K562 (cell line): ENCODE measurements around the gene KPNA3. TPM values are rescaled to one million over a fixed set of nuclear protein-coding genes. Genes with fewer than 3 reads are reported as not detected.
A peak's percentile ranks its signal among the peaks of the same experiment; 100 is the strongest.

ENCODE experiments used
- CEBPB ChIP-seq: fragments of 450-650 bp; IDR thresholded peaks from 2 replicates; pipeline ENCODE4 v1.6.1; 2016; ENCODE audit warnings: missing genetic modification characterization, missing compliant biosample characterization
- CXXC5 ChIP-seq: fragments of 250-450 bp; sonication (Bioruptor Pico); IDR thresholded peaks from 2 replicates; pipeline ENCODE4 v1.8.0; 2022; ENCODE audit warnings: inconsistent platforms, mild to moderate bottlenecking, moderate library complexity
- EP400 ChIP-seq: fragments of 450-650 bp; IDR thresholded peaks from 2 replicates; pipeline ENCODE4 v1.6.1; 2017; ENCODE audit warnings: antibody characterized with exemption, mild to moderate bottlenecking, moderate library complexity
- FOXK2 ChIP-seq, 2 experiments: fragments of 450-650 bp; IDR thresholded peaks in 1 of 2; conservative IDR thresholded peaks in 1 of 2; 2 replicates each; pipeline ENCODE4 v1.6.1; 2016; ENCODE audit warnings: low read depth in 2 of 2, mild to moderate bottlenecking in 1 of 2
- REST ChIP-seq, 2 experiments: fragments of 450-650 bp; formaldehyde crosslinking in 1 of 2; IDR thresholded peaks; 2 replicates each; pipeline versions ENCODE4 v1.4.0 to v1.6.1; 2014 to 2020; ENCODE audit warnings: mild to moderate bottlenecking in 2 of 2, borderline replicate concordance in 1 of 2, low read depth in 1 of 2
- TEAD2 ChIP-seq: fragments of 450-650 bp; IDR thresholded peaks from 2 replicates; pipeline ENCODE4 v1.6.1; 2016; ENCODE audit warnings: missing genetic modification characterization, control low read depth, missing compliant biosample characterization
- ZNF263 ChIP-seq: sonication (generic); formaldehyde crosslinking; IDR thresholded peaks from 2 replicates; pipeline ENCODE4 v1.8.0; 2022; ENCODE audit warnings: mild to moderate bottlenecking, missing genetic modification reagents, borderline replicate concordance
- polyA plus RNA-seq, 8 experiments: library from polyadenylated mRNA; depleted of rRNA in 4 of 8; stranded (reverse) in 5 of 8; unstranded in 3 of 8; fragments of >200 nt; fragmentation: Nextera tagmentation in 2 of 8; fragmentation: Illumina TruSeq in 1 of 8; extraction: Ambion mirVana in 2 of 8; extraction: Trizol in 1 of 8; gene quantifications; 2 replicates each; pipeline versions ENCODE4 v1.2.1 to v1.2.3, GENCODE V29; 2011 to 2014; ENCODE audit warnings: inconsistent platforms in 1 of 8, missing spikeins in 1 of 8
- total RNA-seq, 7 experiments: library from RNA; depleted of rRNA in 6 of 7; stranded (reverse); fragments of >200 nt in 6 of 7; fragmentation: Illumina TruSeq in 2 of 7; extraction: Trizol in 2 of 7; gene quantifications; 2 replicates each; pipeline versions ENCODE4 v1.2.1 to v1.2.3, GENCODE V29; 2011 to 2021; ENCODE audit warnings: low replicate concordance in 1 of 7
- TF ChIP-seq, protein P1 (sequence below): IDR thresholded peaks from 2 replicates; pipeline ENCODE4 v1.6.1; 2012; ENCODE audit warnings: low read depth, low read length, improper control_type of control experiment, borderline replicate concordance
- TF ChIP-seq, protein P2 (sequence below): fragments of 450-650 bp; IDR thresholded peaks from 2 replicates; pipeline ENCODE4 v1.6.1; 2017; ENCODE audit warnings: antibody characterized with exemption, mild to moderate bottlenecking

The KPNA3 gene
- total and polyA plus RNA-seq, 9 of the 15 experiments (the other 6 are each of a cell fraction or from before 2014, with no cell fraction given): 8.5 to 23.4 (median 15.7) TPM

DNA sequence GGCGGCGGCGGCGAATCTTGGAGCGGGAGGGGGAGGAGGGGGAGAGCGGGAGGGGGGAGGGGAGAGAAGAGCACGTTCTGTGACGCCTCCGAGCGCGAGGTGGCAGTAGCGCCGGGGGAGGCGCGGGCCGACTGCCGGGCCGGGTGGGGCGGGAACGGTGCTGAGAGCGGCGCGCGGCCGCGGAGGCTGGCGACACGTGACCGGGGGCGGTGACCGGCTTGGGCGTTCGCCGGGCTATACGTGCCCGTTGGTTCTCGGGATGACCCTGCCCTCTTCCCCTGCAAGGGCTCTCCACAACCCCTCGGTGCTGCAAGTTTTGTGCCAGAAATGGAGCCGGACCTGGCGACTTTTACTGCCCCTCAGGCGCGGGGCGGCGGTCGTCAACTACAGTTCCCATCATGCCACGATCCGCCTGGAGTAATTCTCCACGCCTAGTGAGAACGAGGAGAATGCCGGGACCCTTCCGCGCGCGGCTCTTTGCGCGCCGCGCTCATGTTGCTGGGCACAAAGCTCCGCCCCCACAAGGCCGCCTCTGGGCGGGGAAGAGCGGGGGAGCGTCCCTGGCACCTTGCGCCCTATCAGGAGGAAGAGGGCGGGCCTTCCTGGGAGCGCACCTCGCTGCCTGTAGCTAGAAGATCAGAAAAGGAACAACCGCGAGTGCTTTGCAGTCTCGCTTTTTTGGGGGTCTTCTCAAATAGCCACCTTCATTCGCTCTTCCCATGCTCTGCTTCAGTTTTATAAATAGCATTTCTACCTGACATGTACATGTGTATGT, at the start of gene KPNA3 (continued):
- TF ChIP-seq CXXC5 (CRISPR knock-in tag) (peak; percentile 84), TEAD2 (no peak), CEBPB (tag) (no peak), FOXK2 (conservative IDR thresholded peaks at IDR 0.05 in 1 of 2, IDR thresholded peaks at IDR 0.05 in 1 of 2; ENCODE audit: low read depth in 2 of 2) (peak in 1 of 2 experiments; percentile 56; a peak in 2 of 4 replicates), REST (IDR thresholded peaks at IDR 0.05; ENCODE audit: borderline replicate concordance) (peak; percentile 50), REST (CRISPR knock-in tag; IDR thresholded peaks at IDR 0.05; ENCODE audit: low read depth) (no peak), EP400 (peak; percentile 82), ZNF263 (CRISPR knock-in tag) (0 out of 2 replicates have a peak, but pooled peaks have one; percentile 26)
- TF ChIP-seq, protein P1, sequence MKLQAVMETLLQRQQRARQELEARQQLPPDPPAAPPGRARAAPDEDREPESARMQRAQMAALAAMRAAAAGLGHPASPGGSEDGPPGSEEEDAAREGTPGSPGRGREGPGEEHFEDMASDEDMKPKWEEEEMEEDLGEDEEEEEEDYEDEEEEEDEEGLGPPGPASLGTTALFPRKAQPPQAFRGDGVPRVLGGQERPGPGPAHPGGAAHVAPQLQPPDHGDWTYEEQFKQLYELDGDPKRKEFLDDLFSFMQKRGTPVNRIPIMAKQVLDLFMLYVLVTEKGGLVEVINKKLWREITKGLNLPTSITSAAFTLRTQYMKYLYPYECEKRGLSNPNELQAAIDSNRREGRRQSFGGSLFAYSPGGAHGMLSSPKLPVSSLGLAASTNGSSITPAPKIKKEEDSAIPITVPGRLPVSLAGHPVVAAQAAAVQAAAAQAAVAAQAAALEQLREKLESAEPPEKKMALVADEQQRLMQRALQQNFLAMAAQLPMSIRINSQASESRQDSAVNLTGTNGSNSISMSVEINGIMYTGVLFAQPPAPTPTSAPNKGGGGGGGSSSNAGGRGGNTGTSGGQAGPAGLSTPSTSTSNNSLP: no peak
- TF ChIP-seq, protein P2, sequence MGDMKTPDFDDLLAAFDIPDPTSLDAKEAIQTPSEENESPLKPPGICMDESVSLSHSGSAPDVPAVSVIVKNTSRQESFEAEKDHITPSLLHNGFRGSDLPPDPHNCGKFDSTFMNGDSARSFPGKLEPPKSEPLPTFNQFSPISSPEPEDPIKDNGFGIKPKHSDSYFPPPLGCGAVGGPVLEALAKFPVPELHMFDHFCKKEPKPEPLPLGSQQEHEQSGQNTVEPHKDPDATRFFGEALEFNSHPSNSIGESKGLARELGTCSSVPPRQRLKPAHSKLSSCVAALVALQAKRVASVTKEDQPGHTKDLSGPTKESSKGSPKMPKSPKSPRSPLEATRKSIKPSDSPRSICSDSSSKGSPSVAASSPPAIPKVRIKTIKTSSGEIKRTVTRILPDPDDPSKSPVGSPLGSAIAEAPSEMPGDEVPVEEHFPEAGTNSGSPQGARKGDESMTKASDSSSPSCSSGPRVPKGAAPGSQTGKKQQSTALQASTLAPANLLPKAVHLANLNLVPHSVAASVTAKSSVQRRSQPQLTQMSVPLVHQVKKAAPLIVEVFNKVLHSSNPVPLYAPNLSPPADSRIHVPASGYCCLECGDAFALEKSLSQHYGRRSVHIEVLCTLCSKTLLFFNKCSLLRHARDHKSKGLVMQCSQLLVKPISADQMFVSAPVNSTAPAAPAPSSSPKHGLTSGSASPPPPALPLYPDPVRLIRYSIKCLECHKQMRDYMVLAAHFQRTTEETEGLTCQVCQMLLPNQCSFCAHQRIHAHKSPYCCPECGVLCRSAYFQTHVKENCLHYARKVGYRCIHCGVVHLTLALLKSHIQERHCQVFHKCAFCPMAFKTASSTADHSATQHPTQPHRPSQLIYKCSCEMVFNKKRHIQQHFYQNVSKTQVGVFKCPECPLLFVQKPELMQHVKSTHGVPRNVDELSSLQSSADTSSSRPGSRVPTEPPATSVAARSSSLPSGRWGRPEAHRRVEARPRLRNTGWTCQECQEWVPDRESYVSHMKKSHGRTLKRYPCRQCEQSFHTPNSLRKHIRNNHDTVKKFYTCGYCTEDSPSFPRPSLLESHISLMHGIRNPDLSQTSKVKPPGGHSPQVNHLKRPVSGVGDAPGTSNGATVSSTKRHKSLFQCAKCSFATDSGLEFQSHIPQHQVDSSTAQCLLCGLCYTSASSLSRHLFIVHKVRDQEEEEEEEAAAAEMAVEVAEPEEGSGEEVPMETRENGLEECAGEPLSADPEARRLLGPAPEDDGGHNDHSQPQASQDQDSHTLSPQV: no peak
